H9 (cell line): ENCODE data around the gene KIF9. TPM values are rescaled to one million over a fixed set of nuclear protein-coding genes. Genes with fewer than 3 reads are reported as not detected.
A peak's percentile ranks its signal among the peaks of the same experiment; 100 is the strongest.

Experiments used
- DNase-seq: peaks from one replicate; pipeline ENCODE4 v3.0.0-alpha.2; 2017
- H2AFZ ChIP-seq: one replicate; pipeline ENCODE4 v1.6.1; 2013; ENCODE audit warnings: mild to moderate bottlenecking, low read length, control low read depth, moderate library complexity
- H2AK5ac ChIP-seq: 2 replicates; pipeline ENCODE4 v1.6.1; 2013; ENCODE audit warnings: low read length, control low read depth, mixed read lengths; ENCODE audit not compliant: insufficient read length
- H2BK120ac ChIP-seq: one replicate; pipeline ENCODE4 v1.6.1; 2013; ENCODE audit warnings: low read depth, mild to moderate bottlenecking, low read length, control low read depth, inconsistent platforms; ENCODE audit not compliant: poor library complexity, severe bottlenecking
- H2BK12ac ChIP-seq: 2 replicates; pipeline ENCODE4 v1.6.1; 2013; ENCODE audit warnings: low read length, control low read depth, mixed read lengths, low read depth; ENCODE audit not compliant: insufficient read length
- H2BK15ac ChIP-seq: 2 replicates; pipeline ENCODE4 v1.6.1; 2013; ENCODE audit warnings: low read depth, low read length, control low read depth
- H2BK20ac ChIP-seq: one replicate; pipeline ENCODE4 v1.6.1; 2013; ENCODE audit warnings: low read depth, mild to moderate bottlenecking, low read length, control low read depth, inconsistent platforms; ENCODE audit not compliant: poor library complexity, severe bottlenecking
- H2BK5ac ChIP-seq: 2 replicates; pipeline ENCODE4 v1.6.1; 2013; ENCODE audit warnings: low read length, control low read depth, mixed read lengths; ENCODE audit not compliant: insufficient read length
- H3K14ac ChIP-seq: 2 replicates; pipeline ENCODE4 v1.6.1; 2013; ENCODE audit warnings: low read length, control low read depth; ENCODE audit not compliant: insufficient read depth
- H3K18ac ChIP-seq: 2 replicates; pipeline ENCODE4 v1.6.1; 2013; ENCODE audit warnings: low read depth, mild to moderate bottlenecking, mixed read lengths, low read length, control low read depth; ENCODE audit not compliant: insufficient read length
- H3K23ac ChIP-seq: 2 replicates; pipeline ENCODE4 v1.6.1; 2013; ENCODE audit warnings: low read length, control low read depth, mixed read lengths, low read depth; ENCODE audit not compliant: insufficient read length
- H3K23me2 ChIP-seq: 2 replicates; pipeline ENCODE4 v1.6.1; 2013; ENCODE audit warnings: low read depth, mild to moderate bottlenecking, mixed read lengths, low read length, control low read depth; ENCODE audit not compliant: insufficient read length, poor library complexity, severe bottlenecking
- H3K27ac ChIP-seq: 2 replicates; pipeline ENCODE4 v1.5.1; 2013; ENCODE audit warnings: low read length, control low read depth, mixed read lengths, low read depth; ENCODE audit not compliant: insufficient read length
- H3K27me3 ChIP-seq: 2 replicates; pipeline ENCODE4 v1.6.1; 2013; ENCODE audit warnings: low read length, control low read depth, inconsistent platforms; ENCODE audit not compliant: insufficient read depth
- H3K4ac ChIP-seq: 2 replicates; pipeline ENCODE4 v1.6.1; 2013; ENCODE audit warnings: low read depth, mild to moderate bottlenecking, control low read depth, inconsistent platforms, low read length, moderate library complexity
- H3K4me1 ChIP-seq: 2 replicates; pipeline ENCODE4 v1.6.1; 2013; ENCODE audit warnings: low read length, control low read depth, inconsistent platforms; ENCODE audit not compliant: insufficient read depth
- H3K4me2 ChIP-seq: 2 replicates; pipeline ENCODE4 v1.6.1; 2013; ENCODE audit warnings: low read length, control low read depth, mixed read lengths; ENCODE audit not compliant: insufficient read length, insufficient read depth
- H3K56ac ChIP-seq: 2 replicates; pipeline ENCODE4 v1.6.1; 2013; ENCODE audit warnings: low read depth, mild to moderate bottlenecking, mixed read lengths, low read length, control low read depth; ENCODE audit not compliant: insufficient read length
- H3K79me1 ChIP-seq: 2 replicates; pipeline ENCODE4 v1.6.1; 2013; ENCODE audit warnings: low read depth, mild to moderate bottlenecking, moderate library complexity, low read length, control low read depth, inconsistent platforms; ENCODE audit not compliant: insufficient read depth, poor library complexity, severe bottlenecking
- H3K79me2 ChIP-seq: 2 replicates; pipeline ENCODE4 v1.6.1; 2013; ENCODE audit warnings: low read length, control low read depth, inconsistent platforms; ENCODE audit not compliant: insufficient read depth
- H3K9ac ChIP-seq: 2 replicates; pipeline ENCODE4 v1.6.1; 2013; ENCODE audit warnings: low read length, control low read depth, mixed read lengths; ENCODE audit not compliant: insufficient read length; ENCODE audit errors: extremely low read depth
- H3K9me3 ChIP-seq: one replicate; pipeline ENCODE4 v1.6.1; 2013; ENCODE audit warnings: low read depth, low read length, inconsistent platforms; ENCODE audit not compliant: control insufficient read depth
- H3T11ph ChIP-seq: one replicate; pipeline ENCODE4 v1.6.1; 2013; ENCODE audit warnings: mild to moderate bottlenecking, low read length, control low read depth, inconsistent platforms
- H4K20me1 ChIP-seq: one replicate; pipeline ENCODE4 v1.6.1; 2013; ENCODE audit not compliant: control insufficient read depth, insufficient read length, insufficient read depth
- H4K5ac ChIP-seq: 2 replicates; pipeline ENCODE4 v1.6.1; 2013; ENCODE audit warnings: low read depth, mild to moderate bottlenecking, mixed read lengths, low read length, control low read depth; ENCODE audit not compliant: insufficient read length
- H4K8ac ChIP-seq: replicated peaks from 2 replicates; pipeline ENCODE4 v1.6.1; 2013; ENCODE audit warnings: low read length, control low read depth, mixed read lengths, low read depth; ENCODE audit not compliant: insufficient read length
- H4K91ac ChIP-seq: 2 replicates; pipeline ENCODE4 v1.6.1; 2013; ENCODE audit warnings: low read depth, mild to moderate bottlenecking, moderate library complexity, mixed read lengths, low read length, control low read depth; ENCODE audit not compliant: insufficient read length
- H3K27ac Mint-ChIP-seq, 3 experiments: 2 replicates in 2 of 3; 3 replicates in 1 of 3; pipeline ENCODE4 v1.8.0; 2020 to 2021; ENCODE audit warnings: mixed read lengths in 3 of 3, mild to moderate bottlenecking in 1 of 3, moderate library complexity in 1 of 3
- H3K27me3 Mint-ChIP-seq: 2 replicates; pipeline ENCODE4 v1.8.0; 2021; ENCODE audit warnings: low read depth, mild to moderate bottlenecking, moderate library complexity, mixed read lengths
- H3K36me3 Mint-ChIP-seq, 3 experiments: 2 replicates in 2 of 3; 3 replicates in 1 of 3; pipeline ENCODE4 v1.8.0; 2020 to 2021; ENCODE audit warnings: low read depth in 3 of 3, mixed read lengths in 3 of 3; ENCODE audit not compliant: insufficient read depth in 1 of 3
- H3K4me1 Mint-ChIP-seq, 2 experiments: 2 replicates each; pipeline ENCODE4 v1.8.0; 2020; ENCODE audit warnings: mixed read lengths in 2 of 2
- H3K4me3 Mint-ChIP-seq, 2 experiments: 2 replicates in 1 of 2; 3 replicates in 1 of 2; pipeline ENCODE4 v1.8.0; 2020 to 2021; ENCODE audit warnings: mild to moderate bottlenecking in 2 of 2, mixed read lengths in 2 of 2, moderate library complexity in 1 of 2
- H3K9me3 Mint-ChIP-seq, 2 experiments: 2 replicates in 1 of 2; 3 replicates in 1 of 2; pipeline ENCODE4 v1.8.0; 2020; ENCODE audit warnings: mild to moderate bottlenecking in 2 of 2, mixed read lengths in 2 of 2, moderate library complexity in 1 of 2
- CTCF ChIP-seq: fragments of 200-600 bp; sonication (generic); conservative IDR thresholded peaks from 3 replicates; pipeline ENCODE4 v1.8.0; 2021; ENCODE audit warnings: antibody characterized with exemption, mild to moderate bottlenecking
- WGBS: extraction: QIAGEN DNeasy Blood & Tissue Kit; methylation state at CpG from one replicate; pipeline ENCODE4 v1.1.7; 2013; ENCODE audit warnings: missing lambda C conversion rate, low lambda C conversion rate, mixed read lengths; ENCODE audit not compliant: insufficient read length; ENCODE audit errors: extremely low coverage; 5-methylcytosine and 5-hydroxymethylcytosine counted together
- total RNA-seq: library from RNA; stranded (reverse); gene quantifications from 2 replicates; pipeline ENCODE4 v1.2.1, GENCODE V29; 2021

KIF9 gene
- total RNA-seq, 1 experiment from 2014 or later: 8.4 TPM

- H3K9ac ChIP-seq: no peak overlapping the region
- Mint-ChIP-seq H3K27ac (peak overlapping the region in 2 of 3 experiments; percentile 27 to 48; a peak in 1 of 7 replicates), H3K4me3 (no peak overlapping the region; a peak in 1 of 5 replicates), H3K4me1 (peaks cover 0 to 6% of the 10 kb centered on the region in 2 experiments; a peak in 2 of 4 replicates), H3K9me3 (no peaks in the 10 kb centered on the region), H3K27me3 (no peaks in the 10 kb centered on the region), H3K36me3 (no peaks in the 10 kb centered on the region)
- peak; percentile 39; the same call in 2 of the 3 replicates for TF ChIP-seq CTCF
- no peaks in the 10 kb centered on the region for H3K9me3 ChIP-seq
- no peak overlapping the region for H3K14ac ChIP-seq
- no peak overlapping the region for H4K8ac ChIP-seq
- H3K4me2 ChIP-seq: no peak overlapping the region
- H2AFZ ChIP-seq: no peak overlapping the region
- H4K5ac ChIP-seq: no peak overlapping the region
- H3K23me2 ChIP-seq: no peaks in the 10 kb centered on the region
- H3K27me3 ChIP-seq: no peaks in the 10 kb centered on the region
- no peak for DNase-seq
- WGBS: no CpG with 5 or more reads among the region's 5 CpGs
- no peak overlapping the region for H2BK5ac ChIP-seq
- H3T11ph ChIP-seq: no peak overlapping the region
- no peak overlapping the region for H4K91ac ChIP-seq
- H3K4me1 ChIP-seq: no peaks in the 10 kb centered on the region
- H3K79me1 ChIP-seq: no peaks in the 10 kb centered on the region
- H2BK120ac ChIP-seq: no peak overlapping the region
- H3K56ac ChIP-seq: no peak overlapping the region
- no peak overlapping the region for H3K4ac ChIP-seq
- no peak overlapping the region for H2BK15ac ChIP-seq
- no peak overlapping the region for H3K18ac ChIP-seq
- no peak overlapping the region for H2AK5ac ChIP-seq
- H4K20me1 ChIP-seq: no peaks in the 10 kb centered on the region
- H2BK12ac ChIP-seq: no peak overlapping the region
- no peak overlapping the region for H3K23ac ChIP-seq
- H3K27ac ChIP-seq: no peak overlapping the region
- no peaks in the 10 kb centered on the region for H3K79me2 ChIP-seq
- no peak overlapping the region for H2BK20ac ChIP-seq
These were observed 9.0 kb downstream of the KIF9 start for GRCh38 chr3:47273564-47273963.
